ENCODE measurements around the gene CAPZB.

DNA sequence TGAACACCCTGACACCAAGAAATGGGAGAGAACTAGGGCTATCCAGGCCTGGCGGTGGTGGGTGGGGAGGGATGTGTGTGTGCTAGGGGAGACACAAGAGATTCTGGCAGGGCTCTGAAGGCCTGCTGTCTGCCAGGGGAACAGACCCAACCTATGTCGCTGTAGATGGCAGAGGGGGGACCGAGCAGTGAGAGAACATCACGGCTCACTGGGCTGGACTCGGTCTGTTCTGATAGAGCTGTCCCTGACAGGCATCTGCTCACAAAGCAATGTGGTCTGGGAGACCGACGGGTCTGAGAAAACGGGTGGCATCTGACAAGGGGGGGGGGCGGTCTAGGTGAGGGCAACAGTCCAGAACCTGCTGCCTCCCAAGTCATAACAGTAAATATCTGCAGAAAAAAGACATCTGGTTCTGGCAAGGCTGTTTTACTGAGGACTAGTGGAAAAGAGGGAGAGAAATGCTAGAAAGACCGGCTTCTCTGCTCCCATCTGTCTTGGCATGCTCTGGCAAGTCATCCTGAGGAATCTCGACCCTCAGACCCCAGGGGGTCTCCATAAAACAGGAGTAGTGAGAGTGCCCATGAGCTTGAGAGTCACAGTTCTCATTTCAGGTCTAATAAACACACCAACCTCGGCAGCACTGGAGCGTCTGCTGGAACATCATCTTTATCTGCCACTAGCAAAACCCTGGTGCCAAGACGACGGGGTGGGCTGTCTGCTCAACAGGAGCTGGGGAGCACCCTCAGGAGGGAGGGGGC, 136.7 kb downstream of the CAPZB start:
- TF ChIP-seq, protein P1, sequence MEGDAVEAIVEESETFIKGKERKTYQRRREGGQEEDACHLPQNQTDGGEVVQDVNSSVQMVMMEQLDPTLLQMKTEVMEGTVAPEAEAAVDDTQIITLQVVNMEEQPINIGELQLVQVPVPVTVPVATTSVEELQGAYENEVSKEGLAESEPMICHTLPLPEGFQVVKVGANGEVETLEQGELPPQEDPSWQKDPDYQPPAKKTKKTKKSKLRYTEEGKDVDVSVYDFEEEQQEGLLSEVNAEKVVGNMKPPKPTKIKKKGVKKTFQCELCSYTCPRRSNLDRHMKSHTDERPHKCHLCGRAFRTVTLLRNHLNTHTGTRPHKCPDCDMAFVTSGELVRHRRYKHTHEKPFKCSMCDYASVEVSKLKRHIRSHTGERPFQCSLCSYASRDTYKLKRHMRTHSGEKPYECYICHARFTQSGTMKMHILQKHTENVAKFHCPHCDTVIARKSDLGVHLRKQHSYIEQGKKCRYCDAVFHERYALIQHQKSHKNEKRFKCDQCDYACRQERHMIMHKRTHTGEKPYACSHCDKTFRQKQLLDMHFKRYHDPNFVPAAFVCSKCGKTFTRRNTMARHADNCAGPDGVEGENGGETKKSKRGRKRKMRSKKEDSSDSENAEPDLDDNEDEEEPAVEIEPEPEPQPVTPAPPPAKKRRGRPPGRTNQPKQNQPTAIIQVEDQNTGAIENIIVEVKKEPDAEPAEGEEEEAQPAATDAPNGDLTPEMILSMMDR (IDR thresholded peaks at IDR 0.05): no peak
- TF ChIP-seq TAF1 (IDR thresholded peaks at IDR 0.05; ENCODE audit: borderline replicate concordance, low read depth, low read length): no peak
- no peak for TF ChIP-seq POLR2AphosphoS5 (IDR thresholded peaks at IDR 0.05; ENCODE audit: low read depth, low read length)
- no peak for TF ChIP-seq CHD2 (IDR thresholded peaks at IDR 0.05; ENCODE audit: low read length, partially characterized antibody)
- no peak for TF ChIP-seq RCOR1 (IDR thresholded peaks at IDR 0.05; ENCODE audit: low read length)

Measured in SK-N-SH (cell line).